ENCODE results near the gene DGKZ.

DGKZ gene

DNA sequence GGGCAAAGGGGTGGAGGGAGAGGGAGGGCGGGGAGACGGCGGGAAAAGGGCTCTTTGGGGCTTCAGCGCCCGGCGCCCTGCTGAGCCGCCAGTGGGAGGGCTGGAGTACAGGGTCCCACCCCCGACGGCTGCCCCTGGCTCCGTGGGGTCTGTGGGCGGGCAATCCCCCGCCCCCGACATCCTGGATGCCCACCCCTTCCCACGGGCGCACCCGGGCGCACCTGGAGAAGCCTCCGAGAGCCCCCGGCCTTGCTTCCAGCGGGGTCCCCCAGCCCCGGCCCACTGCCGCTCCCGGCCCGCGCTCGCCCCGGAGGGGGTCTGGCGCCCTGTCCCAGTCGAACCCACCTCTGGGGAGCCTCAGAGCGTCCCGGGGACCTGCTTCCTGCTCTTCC, 43.9 kb downstream of the DGKZ start:
- TF ChIP-seq, protein P1, sequence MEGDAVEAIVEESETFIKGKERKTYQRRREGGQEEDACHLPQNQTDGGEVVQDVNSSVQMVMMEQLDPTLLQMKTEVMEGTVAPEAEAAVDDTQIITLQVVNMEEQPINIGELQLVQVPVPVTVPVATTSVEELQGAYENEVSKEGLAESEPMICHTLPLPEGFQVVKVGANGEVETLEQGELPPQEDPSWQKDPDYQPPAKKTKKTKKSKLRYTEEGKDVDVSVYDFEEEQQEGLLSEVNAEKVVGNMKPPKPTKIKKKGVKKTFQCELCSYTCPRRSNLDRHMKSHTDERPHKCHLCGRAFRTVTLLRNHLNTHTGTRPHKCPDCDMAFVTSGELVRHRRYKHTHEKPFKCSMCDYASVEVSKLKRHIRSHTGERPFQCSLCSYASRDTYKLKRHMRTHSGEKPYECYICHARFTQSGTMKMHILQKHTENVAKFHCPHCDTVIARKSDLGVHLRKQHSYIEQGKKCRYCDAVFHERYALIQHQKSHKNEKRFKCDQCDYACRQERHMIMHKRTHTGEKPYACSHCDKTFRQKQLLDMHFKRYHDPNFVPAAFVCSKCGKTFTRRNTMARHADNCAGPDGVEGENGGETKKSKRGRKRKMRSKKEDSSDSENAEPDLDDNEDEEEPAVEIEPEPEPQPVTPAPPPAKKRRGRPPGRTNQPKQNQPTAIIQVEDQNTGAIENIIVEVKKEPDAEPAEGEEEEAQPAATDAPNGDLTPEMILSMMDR (conservative IDR thresholded peaks at IDR 0.05; ENCODE audit: low read depth, low read length), result no peak
- DNase-seq (ENCODE audit: low read depth), result no peak
- peak overlapping the region; percentile 6 for H3K4me3 ChIP-seq (ENCODE audit: low read length)

DNA sequence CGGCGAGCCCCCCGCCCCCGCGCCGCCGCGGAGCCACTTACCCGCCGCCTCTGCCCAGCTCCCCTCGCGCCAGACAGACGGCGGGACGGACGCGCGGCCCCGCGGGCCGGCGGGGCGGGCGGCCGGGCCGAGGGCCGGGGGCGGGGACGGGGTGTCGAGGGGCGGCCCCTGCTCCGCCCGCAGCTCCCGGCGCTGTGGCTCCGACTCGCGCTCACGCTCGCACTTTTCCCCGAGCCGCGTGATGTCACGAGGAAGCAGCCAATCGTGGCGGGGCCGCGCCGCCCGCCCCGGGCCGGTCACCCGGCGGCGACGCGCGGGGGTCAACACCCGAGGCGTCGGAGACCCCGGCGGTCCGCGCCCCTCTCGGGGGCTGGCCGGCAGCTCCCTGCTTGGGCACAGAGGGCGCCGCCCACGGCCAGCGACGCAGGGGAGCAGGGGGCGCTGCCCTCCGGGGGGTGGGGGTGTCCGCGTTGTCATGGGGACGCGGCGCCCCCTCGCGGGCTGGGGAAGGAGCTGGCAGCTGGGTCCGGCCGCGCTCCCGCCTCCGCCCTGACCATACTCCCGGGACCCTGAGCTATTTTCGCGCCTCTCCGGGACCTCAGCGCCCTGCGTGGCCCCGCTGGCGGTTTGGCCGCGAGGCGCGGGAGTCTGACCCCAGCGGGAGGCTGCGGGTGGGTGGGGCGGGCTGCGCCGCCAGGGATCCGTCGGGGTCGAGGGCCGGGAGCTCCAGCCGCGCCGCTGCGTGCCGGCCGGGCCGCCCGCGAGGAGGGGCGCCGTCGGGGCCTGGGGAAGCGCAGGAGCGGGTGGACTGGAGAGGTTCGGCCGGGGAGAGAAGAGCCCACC, 44.5 kb downstream of the DGKZ start, which contains the start of gene CHRM4:
CHRM4 (minus strand) TSS at position 199 of the 843 bp plus-strand sequence. CDS start 5,219 bp downstream, outside the sequence.
- H3K4me3 ChIP-seq (ENCODE audit: low read length), result peak within 1 kb of the TSS; percentile 38
- TF ChIP-seq, protein P1 (conservative IDR thresholded peaks at IDR 0.05; ENCODE audit: low read depth, low read length), result peak; percentile 44
- DNase-seq (ENCODE audit: low read depth), result no peak

DNA sequence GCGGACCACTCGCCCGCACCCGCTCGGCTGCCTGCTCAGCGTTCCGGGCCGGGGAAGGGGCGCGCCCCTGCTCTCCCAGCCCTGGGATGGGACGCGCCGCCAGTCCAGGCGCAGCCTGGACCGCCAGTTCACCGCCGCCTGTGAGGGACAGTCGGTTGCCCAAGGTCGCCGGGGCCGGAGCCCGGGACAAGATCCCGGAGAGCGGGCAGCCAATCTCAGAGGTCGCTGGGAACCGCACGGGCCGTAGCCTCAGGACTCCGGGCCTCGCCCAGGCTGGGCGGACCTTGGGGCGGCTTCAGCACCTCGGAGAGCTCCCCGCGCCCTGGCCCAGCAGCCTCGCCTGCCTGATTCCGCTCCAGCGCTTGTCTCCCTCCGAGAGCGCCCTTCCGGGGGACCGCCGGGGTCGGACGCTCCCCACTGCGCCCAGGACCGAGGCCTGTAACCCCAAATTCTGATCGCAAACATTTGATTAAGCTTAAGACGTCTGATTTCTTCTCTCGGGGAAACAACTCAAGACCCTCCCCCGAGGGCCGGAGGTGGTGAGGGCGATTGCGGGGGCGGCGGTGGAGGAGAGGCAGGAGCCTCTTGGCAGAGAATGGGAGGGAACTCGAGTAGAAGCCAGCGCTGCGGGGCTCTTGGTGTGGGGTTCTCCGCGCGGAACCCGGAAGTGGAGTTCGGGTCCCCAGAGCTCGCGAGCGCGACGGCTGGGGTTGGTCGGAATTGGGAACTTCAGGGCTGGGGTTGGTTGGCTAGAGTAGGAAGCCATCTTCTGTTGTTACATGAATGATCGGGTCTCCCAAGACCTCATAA, 45.4 kb downstream of the DGKZ start:
- no peak for DNase-seq (ENCODE audit: low read depth)
- H3K4me3 ChIP-seq (ENCODE audit: low read length), result peak overlapping the region; percentile 38
- TF ChIP-seq, protein P1 (conservative IDR thresholded peaks at IDR 0.05; ENCODE audit: low read depth, low read length), result no peak

DNA sequence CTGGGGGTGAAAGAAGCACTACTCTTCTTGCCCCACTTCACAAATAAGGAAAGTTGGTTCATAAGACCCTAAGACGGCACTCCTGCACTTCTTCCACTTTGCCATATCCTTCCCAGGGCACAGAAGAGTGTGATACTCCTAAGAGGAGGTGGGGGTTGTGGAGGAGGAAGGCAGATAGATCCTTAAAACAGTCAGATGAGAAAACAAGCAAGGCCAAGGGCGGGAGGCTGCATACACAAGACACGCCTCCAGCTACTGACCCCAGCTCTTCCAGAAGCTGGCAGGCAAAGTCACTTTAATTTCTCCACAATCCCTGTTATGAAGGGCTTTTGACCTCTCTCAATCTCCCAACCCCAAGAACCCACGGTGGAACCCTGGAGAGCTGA, 46.0 kb downstream of the DGKZ start:
- no peak for DNase-seq (ENCODE audit: low read depth)
- TF ChIP-seq, protein P1 (conservative IDR thresholded peaks at IDR 0.05; ENCODE audit: low read depth, low read length), result no peak
- peak overlapping the region; percentile 38 for H3K4me3 ChIP-seq (ENCODE audit: low read length)

DNA sequence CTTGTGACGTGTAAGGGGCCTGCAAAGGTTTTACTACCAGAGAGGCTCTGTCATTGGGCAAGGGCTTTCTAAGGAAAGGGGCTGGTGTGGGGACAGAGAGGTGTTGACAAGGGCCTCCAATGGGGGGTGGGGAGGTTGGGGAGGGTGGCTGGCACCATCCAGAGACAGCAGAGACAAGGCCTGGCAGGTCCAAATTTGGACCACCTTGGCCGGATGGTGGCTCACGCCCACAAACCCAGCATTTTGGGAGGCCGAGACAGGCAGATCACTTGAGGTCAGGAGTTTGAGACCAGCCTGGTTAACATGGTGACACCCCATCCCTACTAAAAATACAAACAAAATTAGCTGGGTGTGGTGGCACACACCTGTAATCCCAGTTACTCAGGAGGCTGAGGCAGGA, 46.5 kb downstream of the DGKZ start:
- no peak for DNase-seq (ENCODE audit: low read depth)
- TF ChIP-seq, protein P1 (conservative IDR thresholded peaks at IDR 0.05; ENCODE audit: low read depth, low read length), result no peak
- H3K4me3 ChIP-seq (ENCODE audit: low read length), result no peak overlapping the region

DNA sequence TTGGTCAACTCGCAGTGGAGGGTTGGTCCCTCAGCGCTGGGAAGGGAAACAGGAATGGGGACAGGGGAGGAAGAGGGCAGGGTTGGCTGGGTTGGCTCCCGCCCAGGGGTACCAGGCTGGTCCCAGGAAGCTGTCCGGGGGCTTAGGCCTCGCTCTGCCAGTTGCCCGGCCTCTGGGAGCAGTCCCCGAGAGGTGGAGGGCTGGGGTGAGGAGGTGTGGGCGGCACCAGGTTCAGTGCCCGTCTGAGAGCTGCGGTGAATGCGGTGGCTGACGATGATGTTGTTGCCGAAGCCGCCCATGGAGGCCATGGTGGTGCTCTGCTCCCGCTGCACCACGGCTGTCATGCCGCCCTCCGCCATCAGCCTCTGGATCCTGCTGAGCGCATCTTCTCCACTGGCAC, 50.3 kb downstream of the DGKZ start:
- TF ChIP-seq, protein P1 (conservative IDR thresholded peaks at IDR 0.05; ENCODE audit: low read depth, low read length), result no peak
- H3K4me3 ChIP-seq (ENCODE audit: low read length), result no peak overlapping the region
- no peak for DNase-seq (ENCODE audit: low read depth)
